ENCODE measurements around the gene PDZD7. TPM values are rescaled to one million over a fixed set of nuclear protein-coding genes. Genes with fewer than 3 reads are reported as not detected.

Gene PDZD7
- total RNA-seq, 4 donors from 2014 or later = 0.84 to 2.4 (median 1.9) TPM

DNA sequence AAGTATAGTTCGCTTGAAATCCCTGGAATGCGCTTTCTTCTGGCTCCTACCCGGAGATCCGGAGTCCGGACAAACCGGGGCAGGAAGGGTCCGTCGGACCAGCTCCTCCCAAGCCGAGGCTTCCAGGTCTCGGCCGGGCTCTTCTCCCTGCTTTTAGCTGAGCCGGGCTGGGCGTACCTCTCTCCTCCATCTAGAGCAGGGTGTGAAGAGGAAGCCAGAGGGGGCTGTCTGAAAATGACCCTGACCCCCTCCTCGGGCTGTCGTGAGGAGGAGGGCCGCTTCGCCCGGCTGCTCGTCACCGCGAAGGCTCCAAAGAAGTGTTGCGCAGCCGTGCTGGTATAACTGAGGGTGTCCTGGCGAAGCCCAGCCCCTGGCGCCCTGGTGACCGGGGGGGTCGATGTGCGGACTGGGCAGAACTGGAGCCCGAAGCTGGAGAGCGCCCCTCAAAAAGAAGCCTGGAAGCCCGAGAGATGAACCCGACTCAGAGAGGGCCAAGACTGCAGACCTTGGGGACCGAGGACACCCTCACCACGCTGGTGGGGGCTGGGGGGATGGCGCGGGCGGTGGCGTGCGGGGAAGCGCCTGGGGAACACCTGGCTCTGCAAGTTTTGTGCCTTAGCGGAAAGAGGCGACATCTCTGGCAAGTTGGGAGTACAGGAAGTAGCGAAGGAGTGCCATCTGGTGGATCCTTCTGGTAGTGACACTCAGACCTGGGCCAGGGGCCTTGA lies 36.6 kb upstream of the PDZD7 start:
- Histone ChIP-seq H3K27me3 (peaks cover 0 to 16% of the 10 kb centered on the region in 2 donors), H3K27ac (peak overlapping the region in 3 of 4 donors; percentile 78 to 79 (median 78)), H3K4me1 (peaks cover 0 to 48% (median 28%) of the 10 kb centered on the region in 4 donors), H3K4me3 (peak overlapping the region; percentile 22 to 59 (median 57)), H3K36me3 (no peaks in the 10 kb centered on the region), H3K9me3 (no peaks in the 10 kb centered on the region)
- no peak for TF ChIP-seq POLR2A (IDR thresholded peaks at IDR 0.05)
- TF ChIP-seq, protein P1, sequence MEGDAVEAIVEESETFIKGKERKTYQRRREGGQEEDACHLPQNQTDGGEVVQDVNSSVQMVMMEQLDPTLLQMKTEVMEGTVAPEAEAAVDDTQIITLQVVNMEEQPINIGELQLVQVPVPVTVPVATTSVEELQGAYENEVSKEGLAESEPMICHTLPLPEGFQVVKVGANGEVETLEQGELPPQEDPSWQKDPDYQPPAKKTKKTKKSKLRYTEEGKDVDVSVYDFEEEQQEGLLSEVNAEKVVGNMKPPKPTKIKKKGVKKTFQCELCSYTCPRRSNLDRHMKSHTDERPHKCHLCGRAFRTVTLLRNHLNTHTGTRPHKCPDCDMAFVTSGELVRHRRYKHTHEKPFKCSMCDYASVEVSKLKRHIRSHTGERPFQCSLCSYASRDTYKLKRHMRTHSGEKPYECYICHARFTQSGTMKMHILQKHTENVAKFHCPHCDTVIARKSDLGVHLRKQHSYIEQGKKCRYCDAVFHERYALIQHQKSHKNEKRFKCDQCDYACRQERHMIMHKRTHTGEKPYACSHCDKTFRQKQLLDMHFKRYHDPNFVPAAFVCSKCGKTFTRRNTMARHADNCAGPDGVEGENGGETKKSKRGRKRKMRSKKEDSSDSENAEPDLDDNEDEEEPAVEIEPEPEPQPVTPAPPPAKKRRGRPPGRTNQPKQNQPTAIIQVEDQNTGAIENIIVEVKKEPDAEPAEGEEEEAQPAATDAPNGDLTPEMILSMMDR (IDR thresholded peaks at IDR 0.05) = peak; percentile 85 to 90 (median 88)
- peak in 1 of 2 donors; percentile 27 for TF ChIP-seq EP300 (IDR thresholded peaks at IDR 0.05)
- DNase-seq (ENCODE audit: low spot score in 2 of 2) = peak; percentile 51 to 87
- 1 to 2% methylated on average over 17 to 28 of the region's 43 CpGs for WGBS, 2 donors

DNA sequence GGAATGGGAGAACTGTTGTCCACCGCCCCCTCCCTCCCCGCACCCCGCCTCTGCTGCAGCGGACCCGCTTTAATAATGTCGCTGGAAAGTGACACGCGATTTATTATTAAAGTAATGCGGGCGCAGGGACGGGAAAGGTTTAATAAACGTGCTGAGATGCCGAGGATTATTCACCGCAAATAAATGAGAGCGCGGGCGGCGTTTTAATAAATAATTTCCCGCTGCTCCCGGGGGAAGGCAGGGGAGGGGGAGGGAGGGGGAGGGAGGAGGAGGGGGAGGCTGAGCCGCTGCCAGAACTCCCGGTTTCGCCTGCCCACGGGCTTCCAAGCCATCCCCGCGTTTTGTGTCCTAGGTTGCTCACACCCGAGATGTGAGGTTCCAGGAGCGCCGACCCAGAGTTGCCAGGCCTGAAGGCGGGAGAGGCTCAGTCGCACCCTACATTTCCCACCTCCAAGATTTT lies 36.0 kb upstream of the PDZD7 start:
- WGBS, 2 donors = 0 to 1% methylated on average over 29 to 31 of the region's 31 CpGs
- TF ChIP-seq POLR2A (IDR thresholded peaks at IDR 0.05) (no peak), EP300 (IDR thresholded peaks at IDR 0.05) (no peak)
- TF ChIP-seq, protein P1 (IDR thresholded peaks at IDR 0.05) = no peak
- Histone ChIP-seq H3K27ac (peak overlapping the region in 3 of 4 donors; percentile 78 to 79 (median 78)), H3K4me3 (peak overlapping the region; percentile 22 to 59 (median 57)), H3K36me3 (no peaks in the 10 kb centered on the region), H3K4me1 (peaks cover 0 to 54% (median 34%) of the 10 kb centered on the region in 4 donors), H3K9me3 (no peaks in the 10 kb centered on the region), H3K27me3 (peaks cover 0 to 10% of the 10 kb centered on the region in 2 donors)
- DNase-seq (ENCODE audit: low spot score in 2 of 2) = no peak

DNA sequence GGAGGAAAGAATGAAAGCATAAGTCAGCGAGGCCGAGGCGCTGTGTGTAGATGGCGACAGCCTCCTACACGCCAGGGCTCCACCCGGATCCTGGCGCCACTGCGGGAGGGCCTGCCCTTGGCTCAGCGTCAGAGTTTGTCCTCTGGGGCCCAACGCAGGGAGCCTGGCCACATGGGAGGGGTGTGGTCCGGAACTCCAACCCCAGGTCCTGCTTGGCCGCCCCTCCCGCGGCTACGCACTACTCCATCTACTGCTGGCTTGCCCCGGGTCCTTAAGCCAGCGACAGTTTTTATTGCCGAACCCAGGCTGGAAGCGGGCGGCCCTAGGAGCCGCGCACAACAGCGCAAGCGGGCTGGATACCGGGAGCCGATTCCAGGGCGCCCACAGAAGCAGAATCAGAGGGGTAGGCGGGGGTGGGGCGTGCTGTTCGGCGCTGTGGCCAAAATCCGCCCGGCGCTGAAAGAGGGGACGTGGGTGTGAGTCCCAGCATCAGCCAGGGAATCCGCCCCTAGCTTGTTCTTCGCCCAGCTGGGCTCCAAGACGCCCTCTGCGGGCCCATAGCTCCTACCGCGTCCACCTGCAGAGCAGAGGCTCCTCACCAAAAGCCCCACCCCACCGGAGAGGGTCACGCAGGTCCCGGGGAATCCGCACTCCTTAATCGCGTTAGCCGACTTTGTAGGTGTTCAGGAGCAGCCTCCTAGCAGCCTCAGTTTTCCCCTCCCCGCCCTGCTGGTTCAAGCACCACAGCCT lies 35.4 kb upstream of the PDZD7 start:
- DNase-seq (ENCODE audit: low spot score in 2 of 2) = peak in 1 of 2 donors; percentile 29
- Histone ChIP-seq H3K36me3 (no peaks in the 10 kb centered on the region), H3K4me3 (peak overlapping the region; percentile 22 to 59 (median 57)), H3K9me3 (no peaks in the 10 kb centered on the region), H3K4me1 (peaks cover 0 to 60% (median 40%) of the 10 kb centered on the region in 4 donors), H3K27ac (peak overlapping the region in 3 of 4 donors; percentile 78 to 79 (median 78)), H3K27me3 (peaks cover 0 to 6% of the 10 kb centered on the region in 2 donors)
- WGBS, 2 donors = 1 to 2% methylated on average over 25 to 34 of the region's 49 CpGs
- TF ChIP-seq EP300 (IDR thresholded peaks at IDR 0.05) (peak; percentile 8 to 27), POLR2A (IDR thresholded peaks at IDR 0.05) (no peak)
- TF ChIP-seq, protein P1 (IDR thresholded peaks at IDR 0.05) = peak; percentile 27 to 54 (median 31)

DNA sequence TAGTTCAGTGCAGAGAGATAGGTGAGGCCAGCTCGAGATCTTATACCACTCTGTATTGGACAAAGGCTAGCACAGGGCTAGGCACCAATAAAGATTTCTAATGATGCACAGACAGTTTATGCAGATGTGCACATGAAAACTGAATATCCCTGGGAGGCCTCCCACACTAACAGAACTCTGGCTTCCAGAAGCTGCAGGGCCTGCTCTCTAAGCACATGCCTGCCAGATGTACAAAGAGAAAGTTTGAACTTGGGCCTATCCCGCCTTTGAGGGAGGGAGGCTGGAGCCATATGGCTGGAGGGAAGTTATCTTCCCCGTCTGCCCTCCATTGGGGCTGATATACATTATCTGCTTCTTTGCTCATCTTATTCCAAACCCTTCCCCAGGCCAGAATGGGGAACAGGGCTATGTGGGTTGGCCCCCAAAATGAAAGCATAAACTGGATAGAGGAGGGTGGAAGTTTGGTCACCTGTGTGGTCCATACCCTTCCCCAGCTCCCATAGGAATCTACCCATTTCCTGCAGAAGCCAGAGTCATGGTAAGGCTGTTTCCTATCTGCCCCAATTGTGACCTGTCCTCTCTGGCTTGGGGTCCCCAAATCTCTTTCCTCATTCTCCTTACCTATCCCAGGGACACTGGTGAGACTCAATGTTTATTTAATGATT lies 34.7 kb upstream of the PDZD7 start:
- WGBS, 2 donors = 60 to 80% methylated on average over 3 of the region's 3 CpGs

More for the DNA sequence above, 34.7 kb upstream of the PDZD7 start:
- H3K27ac ChIP-seq = peak overlapping the region in 3 of 4 donors; percentile 78 to 79 (median 78)
- H3K4me3 ChIP-seq = peak overlapping the region in 3 of 4 donors; percentile 56 to 59 (median 58)
- peaks cover 0 to 63% (median 42%) of the 10 kb centered on the region in 4 donors for H3K4me1 ChIP-seq
- TF ChIP-seq, protein P1 (IDR thresholded peaks at IDR 0.05) = no peak
- TF ChIP-seq POLR2A (IDR thresholded peaks at IDR 0.05) (no peak), EP300 (IDR thresholded peaks at IDR 0.05) (no peak)
- H3K27me3 ChIP-seq = peaks cover 0 to 6% of the 10 kb centered on the region in 2 donors
- no peaks in the 10 kb centered on the region for H3K36me3 ChIP-seq
- no peak for DNase-seq (ENCODE audit: low spot score in 2 of 2)
- H3K9me3 ChIP-seq = no peaks in the 10 kb centered on the region
